CD4-positive, alpha-beta T cell treated with Interleukin-4 for 4 hours (primary cell): ENCODE measurements around the gene CCDC80.
"Not testable (repeated sequence)": the region's sequence is repeated elsewhere in the genome, so short reads cannot be mapped to it uniquely, and the experiment has no call there.

Experiments used
- DNase-seq: peaks from one replicate; pipeline ENCODE4 v3.0.0-alpha.2; 2020

Gene CCDC80

GRCh38 chr3:112640930-112641801, at the start of gene CCDC80:
CCDC80 (minus strand) TSS chr3:112641143; CDS start chr3:112639905, 1,238 bp downstream.
- DNase-seq, result no peak

GRCh38 chr3:112689989-112690388, 49.0 kb upstream of the CCDC80 start:
- no peak for DNase-seq

- DNase-seq, result no peak
These were observed 48.4 kb upstream of the CCDC80 start for GRCh38 chr3:112689385-112689784.

GRCh38 chr3:112688819-112689218, 47.9 kb upstream of the CCDC80 start:
- no peak for DNase-seq

GRCh38 chr3:112688085-112688769, 47.3 kb upstream of the CCDC80 start:
- DNase-seq, result no peak

- no peak for DNase-seq
These were observed 46.7 kb upstream of the CCDC80 start for GRCh38 chr3:112687616-112688015.

- no peak for DNase-seq
These were observed 46.3 kb upstream of the CCDC80 start for GRCh38 chr3:112687211-112687610.

- no peak for DNase-seq
These were observed 45.2 kb upstream of the CCDC80 start for GRCh38 chr3:112685956-112686799.

GRCh38 chr3:112685420-112685819, 44.5 kb upstream of the CCDC80 start:
- no peak for DNase-seq

- DNase-seq, result no peak
These were observed 41.4 kb upstream of the CCDC80 start for GRCh38 chr3:112682361-112682760.

- DNase-seq, result no peak
These were observed 40.9 kb upstream of the CCDC80 start for GRCh38 chr3:112681822-112682325.

GRCh38 chr3:112676659-112677234, 35.8 kb upstream of the CCDC80 start:
- peak; percentile 93 for DNase-seq

- no peak for DNase-seq
These were observed 35.1 kb upstream of the CCDC80 start for GRCh38 chr3:112675943-112676535.

- no peak for DNase-seq
These were observed 34.4 kb upstream of the CCDC80 start for GRCh38 chr3:112675349-112675748.

- DNase-seq, result peak; percentile 16
These were observed 32.0 kb upstream of the CCDC80 start for GRCh38 chr3:112672716-112673541.

- DNase-seq, result peak; percentile 54
These were observed 31.2 kb upstream of the CCDC80 start for GRCh38 chr3:112671930-112672715.

- DNase-seq, result peak; percentile 45
These were observed 29.9 kb upstream of the CCDC80 start for GRCh38 chr3:112670824-112671223.

- peak; percentile 18 for DNase-seq
These were observed 26.7 kb upstream of the CCDC80 start for GRCh38 chr3:112667599-112667998.

- DNase-seq, result not testable (repeated sequence)
These were observed 24.1 kb upstream of the CCDC80 start for GRCh38 chr3:112665009-112665408.

- DNase-seq, result no peak
These were observed 15.1 kb upstream of the CCDC80 start for GRCh38 chr3:112656043-112656442.
